IMR-90 (cell line): ENCODE results near the gene XCR1. TPM values are rescaled to one million over a fixed set of nuclear protein-coding genes. Genes with fewer than 3 reads are reported as not detected.

ENCODE experiments used
- ATAC-seq: fragments of 200-7000 bp; cut with Tn5 transposase; 2 replicates; pipeline ENCODE4 v1.9.1; 2020; ENCODE audit warnings: low read depth, mild to moderate bottlenecking, moderate library complexity
- BruUV-seq: library from RNA; stranded (reverse); fragments of 400-500 nt; replicated peaks from 2 replicates; lab custom pipeline; 2021; lab: Mats Ljungman, UMichigan
- CTCF ChIA-PET: fragments of 300-600 bp; formaldehyde crosslinking; extraction: SDS; loops from one replicate; lab custom pipeline; 2021; ENCODE audit warnings: antibody characterized with exemption; lab: Yijun Ruan, JAX
- POLR2A ChIA-PET: fragments of 300-600 bp; sonication (Branson Sonifier 250); formaldehyde crosslinking; loops from one replicate; lab custom pipeline; 2022; ENCODE audit warnings: antibody characterized with exemption; ENCODE audit not compliant: unreplicated experiment; lab: Charles Lee
- DNase-seq: peaks from one replicate; pipeline ENCODE4 v3.0.0; 2013
- H2AFZ ChIP-seq: replicated peaks from 2 replicates; pipeline ENCODE3; 2013; ENCODE audit warnings: low read length, mild to moderate bottlenecking; ENCODE audit not compliant: poor library complexity
- H2AK5ac ChIP-seq: 2 replicates; pipeline ENCODE4 v1.6.1; 2013; ENCODE audit warnings: low read depth, low read length, inconsistent platforms
- H2AK9ac ChIP-seq: replicated peaks from 2 replicates; pipeline ENCODE3; 2013; ENCODE audit warnings: mild to moderate bottlenecking, low read depth, low read length, moderate library complexity; ENCODE audit not compliant: poor library complexity
- H2BK120ac ChIP-seq: 2 replicates; pipeline ENCODE4 v1.6.1; 2013; ENCODE audit warnings: low read depth, low read length, inconsistent platforms
- H2BK15ac ChIP-seq: 3 replicates; pipeline ENCODE4 v1.6.1; 2013; ENCODE audit warnings: low read depth, low read length, inconsistent platforms
- H2BK20ac ChIP-seq: 2 replicates; pipeline ENCODE4 v1.6.1; 2013; ENCODE audit warnings: low read depth, mild to moderate bottlenecking, inconsistent platforms, low read length, moderate library complexity
- H2BK5ac ChIP-seq: 2 replicates; pipeline ENCODE4 v1.6.1; 2013; ENCODE audit warnings: mild to moderate bottlenecking, low read depth, low read length, inconsistent platforms; ENCODE audit not compliant: poor library complexity, severe bottlenecking
- H3K14ac ChIP-seq: replicated peaks from 2 replicates; pipeline ENCODE4 v1.6.1; 2013; ENCODE audit warnings: low read depth, low read length, inconsistent platforms
- H3K18ac ChIP-seq: 2 replicates; pipeline ENCODE4 v1.6.1; 2013; ENCODE audit warnings: low read depth, low read length, control low read depth
- H3K23ac ChIP-seq: 2 replicates; pipeline ENCODE4 v1.6.1; 2013; ENCODE audit warnings: low read depth, low read length, inconsistent platforms
- H3K27ac ChIP-seq: 2 replicates; pipeline ENCODE4 v1.5.1; 2013; ENCODE audit warnings: mild to moderate bottlenecking, control low read depth, low read length; ENCODE audit not compliant: insufficient read depth
- H3K27me3 ChIP-seq: 2 replicates; pipeline ENCODE4 v1.6.1; 2013; ENCODE audit warnings: low read length; ENCODE audit not compliant: control insufficient read depth, insufficient read depth
- H3K36me3 ChIP-seq: 2 replicates; pipeline ENCODE4 v1.6.1; 2013; ENCODE audit warnings: low read length, mixed read lengths; ENCODE audit not compliant: control insufficient read depth, insufficient read depth
- H3K4ac ChIP-seq: 2 replicates; pipeline ENCODE4 v1.6.1; 2013; ENCODE audit warnings: low read depth, low read length, inconsistent platforms
- H3K4me1 ChIP-seq: 2 replicates; pipeline ENCODE4 v1.6.1; 2013; ENCODE audit warnings: low read length, mixed read lengths; ENCODE audit not compliant: control insufficient read depth, insufficient read depth
- H3K4me2 ChIP-seq: 2 replicates; pipeline ENCODE4 v1.6.1; 2013; ENCODE audit warnings: low read depth, mild to moderate bottlenecking, control low read depth, low read length, moderate library complexity
- H3K4me3 ChIP-seq: 2 replicates; pipeline ENCODE4 v1.5.1; 2013; ENCODE audit warnings: low read depth, mild to moderate bottlenecking, control low read depth, low read length, moderate library complexity; ENCODE audit not compliant: insufficient read depth
- H3K56ac ChIP-seq: 2 replicates; pipeline ENCODE4 v1.6.1; 2013; ENCODE audit warnings: low read length, inconsistent platforms; ENCODE audit not compliant: insufficient read depth; ENCODE audit errors: extremely low read depth
- H3K79me1 ChIP-seq, 2 experiments: 2 replicates each; pipeline ENCODE4 v1.6.1; 2013; ENCODE audit warnings: low read length in 2 of 2, inconsistent platforms in 1 of 2, low read depth in 1 of 2
- H3K9ac ChIP-seq: 2 replicates; pipeline ENCODE4 v1.6.1; 2013; ENCODE audit warnings: low read depth, low read length, control low read depth
- H3K9me1 ChIP-seq: 2 replicates; pipeline ENCODE4 v1.6.1; 2013; ENCODE audit warnings: low read length, inconsistent platforms; ENCODE audit not compliant: insufficient read depth
- H3K9me3 ChIP-seq: 2 replicates; pipeline ENCODE4 v1.6.1; 2013; ENCODE audit warnings: low read length; ENCODE audit not compliant: control insufficient read depth, insufficient read depth
- H4K20me1 ChIP-seq: 2 replicates; pipeline ENCODE4 v1.6.1; 2013; ENCODE audit warnings: low read length, inconsistent platforms; ENCODE audit not compliant: insufficient read depth
- H4K5ac ChIP-seq: 2 replicates; pipeline ENCODE4 v1.6.1; 2013; ENCODE audit warnings: mild to moderate bottlenecking, low read depth, low read length, control low read depth
- H4K8ac ChIP-seq, 2 experiments: 2 replicates each; pipeline ENCODE4 v1.6.1; 2013; ENCODE audit warnings: low read depth in 2 of 2, low read length in 2 of 2, control low read depth in 1 of 2, inconsistent platforms in 1 of 2
- H4K91ac ChIP-seq: 2 replicates; pipeline ENCODE4 v1.6.1; 2013; ENCODE audit warnings: low read depth, low read length, inconsistent platforms; ENCODE audit not compliant: insufficient read depth
- BHLHE40 ChIP-seq: fragments of 150-350 bp; IDR thresholded peaks from 2 replicates; pipeline ENCODE4 v1.6.1; 2016; ENCODE audit warnings: mild to moderate bottlenecking, low read depth, low read length
- CHD1 ChIP-seq: IDR thresholded peaks from 2 replicates; pipeline ENCODE4 v1.6.1; 2012; ENCODE audit warnings: low read depth, low read length, improper control_type of control experiment
- CTCF ChIP-seq: conservative IDR thresholded peaks from 2 replicates; pipeline ENCODE4 v1.5.1; 2012; ENCODE audit warnings: mild to moderate bottlenecking, low read depth, low read length, improper control_type of control experiment
- FOS ChIP-seq: fragments of 150-350 bp; IDR thresholded peaks from 2 replicates; pipeline ENCODE4 v1.6.1; 2016; ENCODE audit warnings: low read depth, low read length
- MAFK ChIP-seq: IDR thresholded peaks from 2 replicates; pipeline ENCODE4 v1.6.1; 2012; ENCODE audit warnings: low read depth, low read length, improper control_type of control experiment
- MAZ ChIP-seq: IDR thresholded peaks from 2 replicates; pipeline ENCODE4 v1.6.1; 2012; ENCODE audit warnings: low read depth, mild to moderate bottlenecking, low read length, improper control_type of control experiment, moderate library complexity, borderline replicate concordance
- NFE2L2 ChIP-seq: fragments of 150-350 bp; IDR thresholded peaks from 2 replicates; pipeline ENCODE4 v1.6.1; 2016; ENCODE audit warnings: low read depth, mild to moderate bottlenecking, low read length
- RAD21 ChIP-seq: IDR thresholded peaks from 2 replicates; pipeline ENCODE4 v1.6.1; 2012; ENCODE audit warnings: low read length, improper control_type of control experiment
- RFX5 ChIP-seq: IDR thresholded peaks from 2 replicates; pipeline ENCODE4 v1.8.0; 2012; ENCODE audit warnings: low read depth, mild to moderate bottlenecking, low read length, moderate library complexity
- SMC3 ChIP-seq: fragments of 150-350 bp; IDR thresholded peaks from 2 replicates; pipeline ENCODE4 v1.6.1; 2016; ENCODE audit warnings: low read depth, mild to moderate bottlenecking, antibody characterized with exemption, low read length, moderate library complexity
- USF2 ChIP-seq: fragments of 150-350 bp; IDR thresholded peaks from 2 replicates; pipeline ENCODE4 v1.6.1; 2017; ENCODE audit warnings: mild to moderate bottlenecking, antibody characterized with exemption, low read length, low read depth
- WGBS, 2 experiments: methylation state at CpG; one replicate each; pipeline versions ENCODE4 v1.1.5 to v1.1.7; 2013; ENCODE audit warnings: missing lambda C conversion rate in 2 of 2; ENCODE audit not compliant: insufficient read length in 1 of 2; ENCODE audit errors: extremely low coverage in 2 of 2; 5-methylcytosine and 5-hydroxymethylcytosine counted together
- dilution Hi-C: fragments of 300-500 bp; cut with HindIII; formaldehyde crosslinking; loops from one replicate; pipeline ENCODE4 v1.14.3; 2018; ENCODE audit warnings: low sequenced_read_pairs; ENCODE audit not compliant: unreplicated experiment
- in situ Hi-C: fragments of 300-500 bp; cut with MboI; formaldehyde crosslinking; loops from 3 replicates; pipeline ENCODE4 v1.14.3; 2019; ENCODE audit warnings: low sequenced_read_pairs, inconsistent platforms, mixed read lengths
- intact Hi-C: fragments of 100-400 bp; cut with micrococcal nuclease; formaldehyde crosslinking; loops from 2 replicates; pipeline ENCODE4 v1.10.0; 2022
- polyA plus RNA-seq, 3 experiments: library from polyadenylated mRNA; depleted of rRNA; stranded (reverse); fragments of >200 nt; gene quantifications; 2 replicates each; pipeline ENCODE4 v1.2.3, GENCODE V29; 2012; ENCODE audit warnings: low replicate concordance in 1 of 3
- total RNA-seq: library from RNA; depleted of rRNA; stranded (reverse); fragments of >200 nt; gene quantifications from 2 replicates; pipeline ENCODE4 v1.2.3, GENCODE V29; 2012

Gene XCR1
- total and polyA plus RNA-seq, 2 of the 4 experiments (the other 2 are of a cell fraction): not detected

- H3K56ac ChIP-seq: no peak overlapping the region
- WGBS, 2 experiments: no CpG with 5 or more reads among the region's 7 CpGs
- H3K4me3 ChIP-seq: no peak overlapping the region
- H4K8ac ChIP-seq: no peak overlapping the region
- peaks cover 27% of the 10 kb centered on the region for H3K36me3 ChIP-seq
- peaks cover 6 to 23% of the 10 kb centered on the region in 2 experiments; a peak in 2 of 4 replicates for H3K79me1 ChIP-seq
- H3K14ac ChIP-seq: no peak overlapping the region
- H2BK120ac ChIP-seq: no peak overlapping the region
- H3K9ac ChIP-seq: no peak overlapping the region
- H2AK9ac ChIP-seq: no peak overlapping the region
- no peak overlapping the region for H3K4ac ChIP-seq
- no peak for DNase-seq
- H2AFZ ChIP-seq: no peak overlapping the region
- H3K27ac ChIP-seq: no peak overlapping the region; the same call in 1 of the 2 replicates
- H3K23ac ChIP-seq: no peak overlapping the region
- dilution Hi-C loops (no loop called here), intact Hi-C loops (no loop called here), in situ Hi-C loops (no loop called here)
- no peaks in the 10 kb centered on the region for H3K27me3 ChIP-seq
- no peaks in the 10 kb centered on the region for H3K9me3 ChIP-seq
- ATAC-seq: no peak
- no peak overlapping the region for H4K5ac ChIP-seq
- H4K20me1 ChIP-seq: peaks cover 1% of the 10 kb centered on the region
- no peak overlapping the region for H3K18ac ChIP-seq
- ChIA-PET CTCF (interaction anchor here (0.6 kb wide), 1 partner anchor 94 kb away, joined by 3 read pairs; no protein-coding TSS in a partner anchor), POLR2A (no interaction called here)
- H3K4me1 ChIP-seq: peaks cover 16% of the 10 kb centered on the region
- H2AK5ac ChIP-seq: no peak overlapping the region
- H4K91ac ChIP-seq: no peak overlapping the region
- no peak overlapping the region for H2BK5ac ChIP-seq
- no peak overlapping the region for H2BK20ac ChIP-seq
- peaks cover 21% of the 10 kb centered on the region for H3K9me1 ChIP-seq
- BruUV-seq: no TSS peak
- no peak for TF ChIP-seq RAD21
- TF ChIP-seq MAZ: no peak
- TF ChIP-seq USF2: no peak
- TF ChIP-seq NFE2L2: no peak
- no peak for TF ChIP-seq RFX5
- TF ChIP-seq CHD1: no peak
- TF ChIP-seq FOS: no peak
- TF ChIP-seq MAFK: no peak
- TF ChIP-seq CTCF: no peak
- TF ChIP-seq SMC3: no peak
- no peak for TF ChIP-seq BHLHE40
- H3K4me2 ChIP-seq: no peak overlapping the region
- no peak overlapping the region for H2BK15ac ChIP-seq
These were observed 47.0 kb downstream of the XCR1 start for GRCh38 chr3:45980229-45980813.
